ENCODE measurements around the gene SECISBP2L.
A peak's percentile ranks its signal among the peaks of the same experiment; 100 is the strongest.

The SECISBP2L gene

GRCh38 chr15:49062900-49063299 is 16.7 kb upstream of the SECISBP2L start:
- DNase-seq: peak in 2 of 10 donors; percentile 70 to 77
- intact Hi-C loops (cut with DNase I): no loop called here

GRCh38 chr15:49060710-49061495 is 14.7 kb upstream of the SECISBP2L start:
- intact Hi-C loops (cut with DNase I): no loop called here
- no peak for DNase-seq

- no peak for DNase-seq
- intact Hi-C loops (cut with DNase I): no loop called here
These were observed 13.2 kb upstream of the SECISBP2L start for GRCh38 chr15:49059491-49059890.

DNA sequence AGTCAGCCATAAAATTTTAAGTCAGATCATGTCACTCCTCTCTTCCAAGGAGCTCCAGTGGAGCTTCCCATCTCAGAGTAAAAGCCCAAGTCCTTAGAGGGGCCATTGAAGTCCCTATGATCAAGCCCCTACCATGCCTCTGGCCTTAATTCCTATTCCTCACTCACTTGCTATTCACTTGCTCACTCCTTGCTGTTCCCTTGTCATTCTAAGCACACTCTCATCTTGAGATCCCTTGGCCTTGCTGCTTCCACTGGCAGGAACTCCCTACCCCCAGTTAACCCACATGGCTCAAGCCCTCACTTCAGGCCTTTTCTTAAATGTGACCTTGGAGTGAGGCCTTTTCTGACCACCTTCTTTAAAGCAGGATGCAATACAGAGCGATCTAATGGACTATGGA is 12.3 kb upstream of the SECISBP2L start:
- no peak for DNase-seq
- intact Hi-C loops (cut with DNase I): no loop called here

GRCh38 chr15:49055630-49056029 is 9.4 kb upstream of the SECISBP2L start:
- intact Hi-C loops (cut with DNase I): no loop called here
- DNase-seq: no peak

DNA sequence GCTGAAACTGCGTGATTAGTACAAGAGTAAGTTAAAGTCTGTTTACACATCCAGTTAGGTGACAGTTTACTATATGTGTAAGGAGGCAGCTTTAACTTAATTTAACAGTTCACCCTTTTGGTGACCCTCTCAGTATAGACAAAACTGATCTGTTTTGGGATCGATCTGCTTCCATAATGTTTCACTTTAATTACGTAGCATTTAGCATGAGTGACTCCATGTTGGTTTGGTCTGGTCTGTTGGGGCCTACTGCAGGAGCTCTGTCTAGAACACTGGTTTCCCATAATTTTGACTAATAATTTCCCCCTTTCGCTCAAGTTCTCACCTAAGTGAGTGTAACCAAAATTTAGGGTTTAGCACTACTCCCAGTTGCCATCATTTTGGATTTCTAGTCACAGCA is 6.4 kb upstream of the SECISBP2L start:
- intact Hi-C loops (cut with DNase I): no loop called here
- no peak for DNase-seq

DNA sequence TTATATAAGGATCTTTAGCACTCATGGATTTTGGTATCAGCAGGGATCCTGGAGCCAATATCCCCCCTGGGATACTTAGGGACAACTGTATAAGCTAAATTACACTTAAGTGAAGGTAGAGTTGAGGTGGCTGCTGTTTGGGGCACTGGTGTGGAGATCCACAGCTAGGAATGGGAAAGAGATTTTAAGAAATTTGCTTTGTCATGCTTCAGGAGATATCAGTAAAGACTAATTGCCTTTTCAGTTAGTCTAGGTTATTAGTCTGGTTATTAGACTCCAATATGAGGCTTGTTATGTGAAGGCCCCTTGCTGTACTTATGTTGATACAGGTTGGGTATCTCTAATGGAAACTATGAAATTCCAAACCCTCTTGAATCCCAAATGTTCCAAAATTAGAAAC is 1.2 kb upstream of the SECISBP2L start:
- intact Hi-C loops (cut with DNase I): loop anchor here (2.0 to 10.0 kb wide), 3 partner anchors 40 to 173 kb away; partner anchors contain the start of gene EID1
- no peak for DNase-seq

GRCh38 chr15:49045751-49046219 is 461 bp downstream of the SECISBP2L start:
- DNase-seq: peak in 2 of 10 donors; percentile 8 to 28
- intact Hi-C loops (cut with DNase I): loop anchor here (1.0 to 10.0 kb wide), 4 partner anchors 42 to 171 kb away; partner anchors contain the start of genes COPS2 and EID1

GRCh38 chr15:49044766-49045606 is 1.3 kb downstream of the SECISBP2L start:
- intact Hi-C loops (cut with DNase I): loop anchor here (5.0 to 10.0 kb wide), 2 partner anchors 42 to 170 kb away; partner anchors contain the start of gene EID1
- DNase-seq: no peak

- intact Hi-C loops (cut with DNase I): loop anchor here (10.0 kb wide), 1 partner anchor 169 kb away; the partner anchor contains the start of gene EID1
- no peak for DNase-seq
These were observed 2.2 kb downstream of the SECISBP2L start for GRCh38 chr15:49044002-49044401.

GRCh38 chr15:49042165-49042564 is 4.1 kb downstream of the SECISBP2L start:
- DNase-seq: no peak
- intact Hi-C loops (cut with DNase I): loop anchor here (10.0 kb wide), 1 partner anchor 167 kb away; the partner anchor contains the start of gene EID1

GRCh38 chr15:49041426-49041825 is 4.8 kb downstream of the SECISBP2L start:
- intact Hi-C loops (cut with DNase I): loop anchor here (10.0 kb wide), 1 partner anchor 167 kb away; the partner anchor contains the start of gene EID1
- DNase-seq: no peak

- intact Hi-C loops (cut with DNase I): loop anchor here (10.0 kb wide), 1 partner anchor 165 kb away; the partner anchor contains the start of gene EID1
- DNase-seq: no peak
These were observed 6.1 kb downstream of the SECISBP2L start for GRCh38 chr15:49040151-49040550.

DNA sequence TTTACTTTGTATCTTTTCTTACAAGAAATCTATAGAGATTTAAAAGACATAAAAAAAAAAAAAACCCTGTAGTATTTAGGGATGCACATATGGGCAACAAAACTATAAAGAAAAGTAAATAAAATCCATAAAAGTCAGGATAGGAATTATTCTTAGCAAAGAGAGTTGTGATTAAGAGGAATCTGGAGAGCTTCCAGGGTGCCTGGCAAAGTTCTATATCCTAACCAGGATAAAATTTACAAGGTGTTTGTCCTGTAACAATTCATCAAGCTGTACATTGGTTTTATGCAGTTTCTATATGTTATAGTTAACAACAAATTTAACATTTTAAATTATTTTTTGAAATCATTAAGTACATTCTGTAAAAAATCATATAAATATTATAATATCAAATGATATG is 7.9 kb downstream of the SECISBP2L start:
- no peak for DNase-seq

GRCh38 chr15:49037546-49037940 is 8.7 kb downstream of the SECISBP2L start:
- intact Hi-C loops (cut with DNase I): no loop called here

More for the DNA sequence above, 7.9 kb downstream of the SECISBP2L start:
- intact Hi-C loops (cut with DNase I): no loop called here

DNA sequence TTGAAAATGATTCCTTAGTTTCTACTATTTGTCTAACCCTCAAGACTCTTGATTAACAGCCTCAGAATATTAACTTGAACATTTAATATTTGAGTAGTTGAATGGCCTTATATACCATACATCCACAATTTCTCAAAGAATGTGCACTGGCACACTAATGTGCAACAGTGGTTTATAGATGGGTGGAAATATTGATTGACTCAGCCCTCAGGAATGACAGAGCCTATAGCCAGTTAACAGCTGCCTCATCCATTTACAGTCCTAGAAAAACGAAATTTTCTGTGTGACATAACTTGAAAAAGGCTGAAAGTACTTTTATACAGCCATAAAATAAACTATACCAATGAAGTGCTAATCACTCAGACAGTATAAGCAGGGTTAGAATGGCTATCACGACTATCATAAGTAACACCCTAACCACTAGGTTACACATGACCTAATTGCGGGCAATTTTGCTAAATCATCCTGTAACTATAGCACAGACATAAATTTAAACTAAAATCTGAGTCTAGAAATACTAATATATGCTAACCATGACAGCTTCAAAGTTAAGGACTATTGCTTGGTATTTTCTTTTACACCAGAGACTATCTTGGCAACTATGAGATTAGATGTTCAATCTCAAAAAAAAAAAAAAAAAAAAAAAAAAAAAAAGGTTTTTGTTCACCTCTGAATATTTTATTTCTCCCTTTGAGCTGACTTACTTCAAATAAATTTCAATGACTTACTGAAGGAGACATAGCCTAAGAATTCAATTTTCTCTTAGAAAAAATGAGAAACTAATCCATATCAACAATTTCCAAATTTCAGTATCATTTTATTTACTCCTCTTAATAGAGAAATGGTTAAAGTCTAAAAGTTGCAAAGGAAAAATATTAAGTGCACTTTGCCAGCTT is 9.3 kb downstream of the SECISBP2L start:
- DNase-seq: no peak
- intact Hi-C loops (cut with DNase I): no loop called here

More at GRCh38 chr15:49037546-49037940, 8.7 kb downstream of the SECISBP2L start:
- no peak for DNase-seq

DNA sequence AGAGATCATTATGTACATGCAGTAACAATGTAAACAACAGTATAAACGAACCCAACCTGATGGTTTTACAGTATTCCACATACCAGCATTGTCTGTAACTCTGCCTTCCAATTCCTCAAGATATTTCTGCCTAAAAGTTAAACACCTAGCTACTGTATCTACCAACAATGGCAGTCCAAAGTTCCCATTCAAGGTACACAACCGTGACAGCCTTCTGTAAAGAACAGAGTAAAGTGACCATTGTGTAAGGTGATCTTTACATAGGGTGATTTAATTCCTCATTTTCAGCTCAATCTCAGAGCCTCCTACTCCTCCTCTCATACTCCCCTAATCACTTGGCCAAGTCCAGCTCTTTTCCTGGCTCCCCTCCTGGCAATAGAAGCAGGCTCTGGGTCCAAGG is 10.4 kb downstream of the SECISBP2L start:
- intact Hi-C loops (cut with DNase I): no loop called here
- no peak for DNase-seq

- intact Hi-C loops (cut with DNase I): no loop called here
- DNase-seq: no peak
These were observed 13.6 kb downstream of the SECISBP2L start for GRCh38 chr15:49032601-49033145.

GRCh38 chr15:49031804-49032203 is 14.4 kb downstream of the SECISBP2L start:
- no peak for DNase-seq
- intact Hi-C loops (cut with DNase I): no loop called here

DNA sequence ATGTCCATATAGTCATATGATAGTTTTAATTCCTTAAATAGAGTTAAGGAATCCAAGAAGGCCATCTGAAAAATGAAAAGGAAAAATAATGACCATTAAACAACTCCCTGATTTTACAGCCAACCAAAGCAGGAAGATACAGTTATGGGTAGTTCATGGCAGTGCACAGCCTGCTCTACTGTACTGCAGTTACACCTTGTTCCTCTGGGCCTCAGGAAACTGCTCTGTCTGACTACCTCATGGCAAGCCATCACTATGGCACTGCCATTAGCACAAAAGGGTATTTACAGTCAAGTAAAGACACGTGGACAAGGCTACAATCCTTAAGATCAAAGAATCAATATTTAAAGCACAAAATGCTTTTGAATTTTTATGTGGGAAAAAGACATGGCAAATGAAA is 19.5 kb downstream of the SECISBP2L start:
- intact Hi-C loops (cut with DNase I): no loop called here
- no peak for DNase-seq

Measured in posterior cingulate gyrus (tissue), 11 donors.